Astrocyte (in vitro differentiated cells and primary cell): ENCODE measurements around the gene PCDHA1.

Experiments used
- CTCF ChIP-seq: IDR thresholded peaks from 2 replicates; pipeline ENCODE4 v1.5.1; 2011; ENCODE audit warnings: low read depth, mild to moderate bottlenecking, inconsistent platforms, low read length, moderate library complexity; ENCODE audit not compliant: insufficient read depth
- EZH2 ChIP-seq: IDR thresholded peaks from 2 replicates; pipeline ENCODE4 v1.6.1; 2012; ENCODE audit warnings: mild to moderate bottlenecking, low read length, inconsistent platforms; ENCODE audit not compliant: insufficient read depth

GRCh38 chr5:141039061-141039460 is 253.1 kb downstream of the PCDHA1 start:
- TF ChIP-seq CTCF, result no peak
- no peak for TF ChIP-seq EZH2
